Keratinocyte (primary cell): ENCODE measurements around the gene FLVCR1.

Experiments
- EZH2 ChIP-seq: IDR thresholded peaks from one replicate; pipeline ENCODE4 v1.6.1; 2012; ENCODE audit warnings: inconsistent platforms, mild to moderate bottlenecking, low read length, moderate library complexity
- TF ChIP-seq, protein P1 (sequence below), 3 experiments: IDR thresholded peaks in 1 of 3; conservative IDR thresholded peaks in 1 of 3; optimal IDR thresholded peaks in 1 of 3; 2 replicates in 2 of 3; 3 replicates in 1 of 3; pipeline versions ENCODE3 to v1.5.1; 2011; ENCODE audit warnings: low read length in 3 of 3, mild to moderate bottlenecking in 3 of 3, moderate library complexity in 2 of 3, control low read depth in 1 of 3, inconsistent platforms in 1 of 3; ENCODE audit not compliant: insufficient read depth in 2 of 3; ENCODE audit errors: extremely low read depth in 1 of 3

DNA sequence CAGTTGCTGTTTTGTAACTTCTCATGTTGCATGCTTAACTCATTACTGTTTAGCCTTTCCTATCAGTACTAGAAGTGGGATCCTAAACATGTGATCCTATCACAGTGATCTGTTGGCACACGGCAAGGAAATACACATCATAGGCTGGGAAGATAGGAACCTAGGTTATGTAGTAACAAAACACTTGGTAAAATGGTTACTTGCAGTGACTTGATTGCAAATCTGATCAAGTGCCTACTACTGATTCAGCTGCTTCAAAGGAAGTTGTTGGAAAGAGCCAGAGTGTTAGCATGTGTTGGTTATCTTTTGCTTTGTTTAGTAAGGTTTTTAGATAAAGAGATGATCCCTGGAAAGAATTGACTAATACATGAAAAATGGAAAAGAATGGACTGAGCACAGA, 83.4 kb downstream of the FLVCR1 start:
- TF ChIP-seq, protein P1, sequence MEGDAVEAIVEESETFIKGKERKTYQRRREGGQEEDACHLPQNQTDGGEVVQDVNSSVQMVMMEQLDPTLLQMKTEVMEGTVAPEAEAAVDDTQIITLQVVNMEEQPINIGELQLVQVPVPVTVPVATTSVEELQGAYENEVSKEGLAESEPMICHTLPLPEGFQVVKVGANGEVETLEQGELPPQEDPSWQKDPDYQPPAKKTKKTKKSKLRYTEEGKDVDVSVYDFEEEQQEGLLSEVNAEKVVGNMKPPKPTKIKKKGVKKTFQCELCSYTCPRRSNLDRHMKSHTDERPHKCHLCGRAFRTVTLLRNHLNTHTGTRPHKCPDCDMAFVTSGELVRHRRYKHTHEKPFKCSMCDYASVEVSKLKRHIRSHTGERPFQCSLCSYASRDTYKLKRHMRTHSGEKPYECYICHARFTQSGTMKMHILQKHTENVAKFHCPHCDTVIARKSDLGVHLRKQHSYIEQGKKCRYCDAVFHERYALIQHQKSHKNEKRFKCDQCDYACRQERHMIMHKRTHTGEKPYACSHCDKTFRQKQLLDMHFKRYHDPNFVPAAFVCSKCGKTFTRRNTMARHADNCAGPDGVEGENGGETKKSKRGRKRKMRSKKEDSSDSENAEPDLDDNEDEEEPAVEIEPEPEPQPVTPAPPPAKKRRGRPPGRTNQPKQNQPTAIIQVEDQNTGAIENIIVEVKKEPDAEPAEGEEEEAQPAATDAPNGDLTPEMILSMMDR (optimal IDR thresholded peaks at IDR 0.05 in 1 of 3, IDR thresholded peaks at IDR 0.05 in 1 of 3, conservative IDR thresholded peaks at IDR 0.05 in 1 of 3; ENCODE audit: extremely low read depth in 1 of 3, insufficient read depth in 2 of 3, low read length in 3 of 3): no peak
- TF ChIP-seq EZH2: no peak
